ENCODE data around the gene LYRM1. TPM values are rescaled to one million over a fixed set of nuclear protein-coding genes. Genes with fewer than 3 reads are reported as not detected.

The LYRM1 gene
- total RNA-seq, 1 donor from 2014 or later = 25.6 TPM

- DNase-seq (ENCODE audit: low spot score) (no peak), ATAC-seq (no peak)
- intact Hi-C loops (cut with DNase I) = no loop called here
Measured at GRCh38 chr16:20899071-20899470, 1.5 kb upstream of the LYRM1 start.

- DNase-seq (ENCODE audit: low spot score) (peak; percentile 68), ATAC-seq (peak; percentile 9)
- intact Hi-C loops (cut with DNase I) = loop anchor here (2.0 kb wide), 1 partner anchor 47 kb away; no protein-coding TSS in a partner anchor
Measured at GRCh38 chr16:20899477-20900298, 883 bp upstream of the LYRM1 start.

GRCh38 chr16:20901068-20901435 is 481 bp downstream of the LYRM1 start:
- no peak for ATAC-seq
- no peak for DNase-seq (ENCODE audit: low spot score)
- intact Hi-C loops (cut with DNase I) = loop anchor here (2.0 kb wide), 1 partner anchor 48 kb away; no protein-coding TSS in a partner anchor

- ATAC-seq = peak; percentile 40
- intact Hi-C loops (cut with DNase I) = loop anchor here (2.0 kb wide), 1 partner anchor 49 kb away; no protein-coding TSS in a partner anchor
- DNase-seq (ENCODE audit: low spot score) = peak; percentile 71
Measured at GRCh38 chr16:20901436-20902112, 1.0 kb downstream of the LYRM1 start.

- DNase-seq (ENCODE audit: low spot score) (no peak), ATAC-seq (no peak)
- intact Hi-C loops (cut with DNase I) = no loop called here
Measured at GRCh38 chr16:20902426-20902825, 1.9 kb downstream of the LYRM1 start.

GRCh38 chr16:20903116-20903898 is 2.7 kb downstream of the LYRM1 start:
- DNase-seq (ENCODE audit: low spot score) = no peak
- intact Hi-C loops (cut with DNase I) = no loop called here
- no peak for ATAC-seq

- DNase-seq (ENCODE audit: low spot score) = no peak
- no peak for ATAC-seq
- intact Hi-C loops (cut with DNase I) = no loop called here
Measured at GRCh38 chr16:20903899-20904506, 3.4 kb downstream of the LYRM1 start.

GRCh38 chr16:20904507-20905081 is 4.0 kb downstream of the LYRM1 start:
- ATAC-seq (no peak), DNase-seq (ENCODE audit: low spot score) (no peak)
- intact Hi-C loops (cut with DNase I) = no loop called here

- DNase-seq (ENCODE audit: low spot score) (no peak), ATAC-seq (peak; percentile 20)
- intact Hi-C loops (cut with DNase I) = no loop called here
Measured at GRCh38 chr16:20905576-20905975, 5.0 kb downstream of the LYRM1 start.

GRCh38 chr16:20906341-20907255 is 6.0 kb downstream of the LYRM1 start:
- ATAC-seq (peak; percentile 68), DNase-seq (ENCODE audit: low spot score) (no peak)
- intact Hi-C loops (cut with DNase I) = no loop called here

GRCh38 chr16:20910781-20911321 is 10.3 kb downstream of the LYRM1 start:
- no peak for DNase-seq (ENCODE audit: low spot score)
- ATAC-seq = peak; percentile 82
- intact Hi-C loops (cut with DNase I) = no loop called here

GRCh38 chr16:20911361-20911760 is 10.8 kb downstream of the LYRM1 start:
- ATAC-seq (no peak), DNase-seq (ENCODE audit: low spot score) (no peak)
- intact Hi-C loops (cut with DNase I) = no loop called here

- ATAC-seq = no peak
- DNase-seq (ENCODE audit: low spot score) = no peak
- intact Hi-C loops (cut with DNase I) = no loop called here
Measured at GRCh38 chr16:20916289-20916688, 15.7 kb downstream of the LYRM1 start.

- no peak for ATAC-seq
- intact Hi-C loops (cut with DNase I) = no loop called here
Measured at GRCh38 chr16:20916942-20917341, 16.4 kb downstream of the LYRM1 start.

GRCh38 chr16:20918486-20919239 is 18.1 kb downstream of the LYRM1 start:
- ATAC-seq (peak; percentile 89), DNase-seq (ENCODE audit: low spot score) (peak; percentile 64)
- intact Hi-C loops (cut with DNase I) = no loop called here

More at GRCh38 chr16:20916942-20917341, 16.4 kb downstream of the LYRM1 start:
- DNase-seq (ENCODE audit: low spot score) = no peak

- intact Hi-C loops (cut with DNase I) = no loop called here
- ATAC-seq = no peak
- DNase-seq (ENCODE audit: low spot score) = no peak
Measured at GRCh38 chr16:20920091-20920490, 19.5 kb downstream of the LYRM1 start.

- ATAC-seq = no peak
- no peak for DNase-seq (ENCODE audit: low spot score)
- intact Hi-C loops (cut with DNase I) = no loop called here
Measured at GRCh38 chr16:20920799-20921198, 20.2 kb downstream of the LYRM1 start.
